Inferior parietal cortex (tissue), 1 donor: ENCODE data around the gene POLR1D.

Experiments
- DNase-seq: peaks from one replicate; pipeline ENCODE4 v3.0.0-alpha.2; 2016; ENCODE audit errors: extremely low spot score

Gene POLR1D

DNA sequence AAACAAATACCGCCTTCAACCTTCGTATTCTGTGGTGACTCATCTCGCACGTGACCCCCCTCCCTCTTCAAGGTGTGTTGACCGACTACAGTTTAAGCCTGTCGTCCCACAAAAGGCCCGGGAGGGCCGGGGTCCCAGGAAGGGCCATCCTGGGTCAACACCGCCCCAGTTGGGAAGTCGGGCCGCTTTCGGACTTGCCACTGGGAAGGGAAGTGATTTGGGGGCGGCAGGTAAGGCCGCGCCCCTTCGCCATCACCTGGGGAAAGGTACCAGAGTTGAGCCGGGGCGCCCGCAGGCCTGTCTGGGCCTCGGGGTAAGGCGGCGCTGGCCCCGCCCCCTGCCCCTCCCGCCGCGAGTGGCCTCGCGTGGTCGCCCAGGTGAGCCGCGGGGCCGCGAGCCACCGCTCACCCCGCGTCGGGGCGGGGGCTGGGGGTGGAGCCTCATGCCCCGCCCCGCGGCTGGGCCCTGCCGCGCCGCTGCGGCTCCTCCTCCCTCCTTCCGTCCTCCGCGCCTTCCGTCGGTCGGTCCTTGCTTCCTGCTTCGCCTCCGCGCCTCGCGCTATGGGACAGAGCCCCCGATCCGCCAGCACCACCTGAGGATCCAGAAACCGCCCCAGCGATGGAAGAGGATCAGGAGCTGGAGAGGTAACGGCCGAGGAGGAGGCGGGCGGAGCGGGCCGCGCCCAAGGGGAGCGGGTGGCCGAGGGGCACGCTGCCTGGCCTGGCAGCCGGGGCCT lies at the start of gene POLR1D:
TSS of gene POLR1D (plus strand) at position 527 of the 736 bp plus-strand sequence. CDS start at position 619, 92 bp downstream.
- peak; percentile 76 for DNase-seq

- no peak for DNase-seq
Observed at GRCh38 chr13:27572234-27572901, 49.3 kb upstream of the POLR1D start.

- DNase-seq: no peak
Observed at GRCh38 chr13:27573265-27573664, 48.4 kb upstream of the POLR1D start.

- no peak for DNase-seq
Observed at GRCh38 chr13:27574661-27575060, 47.0 kb upstream of the POLR1D start.

GRCh38 chr13:27578121-27579030 lies 43.3 kb upstream of the POLR1D start:
- peak; percentile 17 for DNase-seq

DNA sequence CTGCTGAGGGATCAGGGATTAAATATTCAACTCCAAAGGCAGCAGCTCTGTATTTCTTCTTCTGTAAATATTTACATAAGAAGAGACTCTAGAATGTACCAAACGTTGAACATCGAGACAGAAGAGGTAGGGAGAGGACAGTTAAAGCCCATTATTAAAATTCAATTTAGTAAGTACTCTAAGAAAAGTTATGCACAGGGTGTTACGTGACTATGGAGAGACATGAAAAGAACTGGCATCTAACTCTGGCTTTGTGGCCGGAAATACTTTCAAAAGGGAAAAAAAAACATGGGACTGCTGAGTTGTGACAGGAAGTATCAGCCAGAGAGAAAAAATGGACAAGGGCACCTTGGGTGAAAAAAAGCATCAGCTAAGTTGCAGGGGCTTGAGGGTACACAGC lies 38.0 kb upstream of the POLR1D start:
- no peak for DNase-seq

- no peak for DNase-seq
Observed at GRCh38 chr13:27587095-27587746, 34.5 kb upstream of the POLR1D start.

GRCh38 chr13:27588405-27588804 lies 33.3 kb upstream of the POLR1D start:
- no peak for DNase-seq

- no peak for DNase-seq
Observed at GRCh38 chr13:27592865-27593264, 28.8 kb upstream of the POLR1D start.

DNA sequence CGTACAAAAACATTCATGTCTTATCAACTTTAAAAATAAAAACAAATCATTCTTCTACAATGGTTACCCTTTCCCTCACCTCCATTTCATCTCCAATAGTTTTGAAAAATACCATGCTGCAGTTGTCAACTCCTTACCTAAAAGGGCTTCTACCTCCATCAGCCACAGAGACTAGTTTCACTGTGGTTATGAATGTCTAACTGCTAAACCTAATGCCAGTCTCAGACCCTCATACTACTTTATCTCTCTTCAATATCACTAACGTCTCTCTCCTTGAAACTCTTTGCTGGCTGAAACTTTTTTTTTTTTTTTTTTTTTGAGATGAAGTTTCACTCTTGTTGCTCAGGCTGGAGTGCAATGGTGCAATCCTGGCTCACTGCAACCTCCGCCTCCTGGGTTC lies 28.4 kb upstream of the POLR1D start:
- no peak for DNase-seq

DNA sequence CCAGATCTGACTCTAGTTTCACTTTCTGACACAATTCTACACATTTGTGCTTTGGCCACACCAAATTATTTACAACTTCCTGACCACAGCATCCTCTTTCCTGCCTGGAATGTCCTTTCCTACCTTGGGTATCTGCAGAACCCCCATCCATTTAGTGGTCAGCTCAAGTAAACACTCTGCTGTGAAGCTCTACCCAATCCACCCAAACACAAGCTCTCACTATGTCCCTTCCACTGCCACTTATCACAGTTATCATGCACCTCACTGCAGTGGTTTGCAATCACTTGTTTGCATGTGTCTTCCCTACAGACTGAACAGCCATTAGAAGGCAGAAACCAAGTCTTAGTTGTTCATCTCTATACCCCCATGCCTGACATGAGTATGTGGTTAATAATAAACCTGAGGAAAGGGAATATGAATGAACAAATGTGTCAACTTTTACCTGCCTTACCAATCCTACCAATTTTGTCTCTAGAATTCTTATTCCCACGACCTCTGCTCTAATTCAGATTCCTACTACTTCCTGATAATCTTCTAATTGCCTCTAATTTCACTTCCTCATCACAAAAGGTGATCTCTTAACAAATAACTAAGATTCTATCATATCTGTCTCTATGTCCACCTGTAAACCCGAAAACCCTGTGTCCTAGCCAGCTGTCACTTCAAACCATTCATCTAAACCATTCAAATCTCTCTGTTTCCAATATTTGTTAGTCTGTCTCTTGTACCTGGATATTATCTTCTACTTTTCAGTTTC lies 26.5 kb upstream of the POLR1D start:
- no peak for DNase-seq

GRCh38 chr13:27599096-27599495 lies 22.6 kb upstream of the POLR1D start:
- DNase-seq: no peak

GRCh38 chr13:27599845-27600553 lies 21.7 kb upstream of the POLR1D start:
- no peak for DNase-seq

GRCh38 chr13:27600711-27601110 lies 21.0 kb upstream of the POLR1D start:
- no peak for DNase-seq

GRCh38 chr13:27601208-27601607 lies 20.5 kb upstream of the POLR1D start:
- no peak for DNase-seq

DNA sequence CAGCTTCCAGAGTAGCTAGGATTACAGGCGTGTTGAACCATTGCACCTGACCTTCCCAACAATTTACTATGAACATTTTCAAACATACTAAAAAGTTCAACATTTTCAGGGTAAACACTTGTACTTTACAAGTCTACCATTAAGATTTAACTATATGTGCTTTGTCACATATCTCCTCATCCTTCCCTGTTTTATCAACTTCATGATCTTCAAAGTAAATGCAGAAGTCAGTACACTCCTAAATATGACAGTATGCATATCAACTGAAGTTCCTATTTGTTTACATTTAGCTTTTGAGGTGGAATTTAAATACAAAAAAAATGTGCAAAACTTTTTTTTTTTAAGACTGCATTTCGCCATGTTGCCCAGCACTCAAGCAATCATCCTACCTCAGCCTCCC lies 19.9 kb upstream of the POLR1D start:
- DNase-seq: no peak

DNA sequence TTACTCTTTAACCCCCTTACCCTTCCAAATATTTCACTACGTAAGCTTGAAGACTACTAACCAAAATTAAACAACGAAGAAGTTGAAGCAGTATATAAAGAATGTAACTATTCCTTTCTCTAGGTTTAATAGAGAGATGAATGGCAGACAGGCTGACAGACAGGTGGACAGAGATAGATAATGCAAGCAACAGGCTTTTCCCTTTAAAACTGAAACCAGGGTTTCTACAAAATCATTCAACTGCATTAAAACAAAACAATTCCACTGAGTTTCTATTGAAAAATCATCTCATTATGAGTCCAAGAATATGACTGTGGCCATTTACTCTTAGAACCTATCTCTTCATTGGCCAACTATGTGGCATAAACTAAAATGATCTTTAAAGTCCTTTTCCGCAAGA lies 16.6 kb upstream of the POLR1D start:
- no peak for DNase-seq

GRCh38 chr13:27605610-27606200 lies 16.0 kb upstream of the POLR1D start:
- no peak for DNase-seq

DNA sequence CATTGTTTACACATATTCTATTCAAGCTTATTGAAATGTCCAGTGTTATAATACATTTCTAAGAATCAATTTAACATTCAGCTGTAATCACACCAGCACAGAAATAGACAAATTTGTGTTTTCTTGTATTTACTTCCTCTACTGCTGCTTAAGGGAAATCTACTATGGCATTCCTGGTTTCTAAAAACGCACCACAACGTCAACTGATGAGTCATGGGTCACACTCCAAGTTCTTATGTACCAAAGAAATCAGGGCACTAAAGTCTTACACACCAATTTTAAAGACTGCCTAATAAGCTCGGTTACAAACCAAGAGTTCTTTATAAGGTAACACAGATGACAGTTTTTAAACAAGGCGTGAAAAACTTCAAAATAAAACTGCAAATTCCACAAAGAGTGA lies 14.6 kb upstream of the POLR1D start:
- no peak for DNase-seq

- no peak for DNase-seq
Observed at GRCh38 chr13:27613628-27614027, 8.1 kb upstream of the POLR1D start.
